Measurements from ENCODE around the gene PPFIA3.

The PPFIA3 gene

DNA sequence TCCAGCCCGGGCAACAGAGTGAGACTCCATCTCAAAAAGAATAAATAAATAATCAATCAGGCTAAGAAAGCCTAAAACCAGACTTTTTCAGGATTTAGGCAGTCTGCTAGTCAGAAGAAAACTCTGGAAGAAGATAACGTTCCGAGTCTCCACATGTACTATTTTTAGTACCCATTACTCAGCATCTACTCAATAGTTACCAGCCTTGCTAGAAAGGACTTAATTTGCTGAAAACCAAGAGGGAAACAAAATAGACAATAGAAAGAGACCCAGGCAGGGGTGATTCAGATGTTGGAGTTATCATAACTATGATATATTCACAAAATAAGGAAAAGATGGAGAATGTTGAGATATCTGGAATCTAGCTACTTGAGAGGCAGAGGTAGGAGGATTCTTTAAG is 8.8 kb upstream of the PPFIA3 start:
- DNase-seq (ENCODE audit: low read depth in 2 of 2), result peak; percentile 51 to 59
- TF ChIP-seq, protein P1, sequence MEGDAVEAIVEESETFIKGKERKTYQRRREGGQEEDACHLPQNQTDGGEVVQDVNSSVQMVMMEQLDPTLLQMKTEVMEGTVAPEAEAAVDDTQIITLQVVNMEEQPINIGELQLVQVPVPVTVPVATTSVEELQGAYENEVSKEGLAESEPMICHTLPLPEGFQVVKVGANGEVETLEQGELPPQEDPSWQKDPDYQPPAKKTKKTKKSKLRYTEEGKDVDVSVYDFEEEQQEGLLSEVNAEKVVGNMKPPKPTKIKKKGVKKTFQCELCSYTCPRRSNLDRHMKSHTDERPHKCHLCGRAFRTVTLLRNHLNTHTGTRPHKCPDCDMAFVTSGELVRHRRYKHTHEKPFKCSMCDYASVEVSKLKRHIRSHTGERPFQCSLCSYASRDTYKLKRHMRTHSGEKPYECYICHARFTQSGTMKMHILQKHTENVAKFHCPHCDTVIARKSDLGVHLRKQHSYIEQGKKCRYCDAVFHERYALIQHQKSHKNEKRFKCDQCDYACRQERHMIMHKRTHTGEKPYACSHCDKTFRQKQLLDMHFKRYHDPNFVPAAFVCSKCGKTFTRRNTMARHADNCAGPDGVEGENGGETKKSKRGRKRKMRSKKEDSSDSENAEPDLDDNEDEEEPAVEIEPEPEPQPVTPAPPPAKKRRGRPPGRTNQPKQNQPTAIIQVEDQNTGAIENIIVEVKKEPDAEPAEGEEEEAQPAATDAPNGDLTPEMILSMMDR (IDR thresholded peaks at IDR 0.05; ENCODE audit: low read depth, low read length), result no peak
- no peak overlapping the region for H3K4me3 ChIP-seq (replicated peaks in 1 of 2; ENCODE audit: low read depth in 2 of 2, low read length in 2 of 2)

DNA sequence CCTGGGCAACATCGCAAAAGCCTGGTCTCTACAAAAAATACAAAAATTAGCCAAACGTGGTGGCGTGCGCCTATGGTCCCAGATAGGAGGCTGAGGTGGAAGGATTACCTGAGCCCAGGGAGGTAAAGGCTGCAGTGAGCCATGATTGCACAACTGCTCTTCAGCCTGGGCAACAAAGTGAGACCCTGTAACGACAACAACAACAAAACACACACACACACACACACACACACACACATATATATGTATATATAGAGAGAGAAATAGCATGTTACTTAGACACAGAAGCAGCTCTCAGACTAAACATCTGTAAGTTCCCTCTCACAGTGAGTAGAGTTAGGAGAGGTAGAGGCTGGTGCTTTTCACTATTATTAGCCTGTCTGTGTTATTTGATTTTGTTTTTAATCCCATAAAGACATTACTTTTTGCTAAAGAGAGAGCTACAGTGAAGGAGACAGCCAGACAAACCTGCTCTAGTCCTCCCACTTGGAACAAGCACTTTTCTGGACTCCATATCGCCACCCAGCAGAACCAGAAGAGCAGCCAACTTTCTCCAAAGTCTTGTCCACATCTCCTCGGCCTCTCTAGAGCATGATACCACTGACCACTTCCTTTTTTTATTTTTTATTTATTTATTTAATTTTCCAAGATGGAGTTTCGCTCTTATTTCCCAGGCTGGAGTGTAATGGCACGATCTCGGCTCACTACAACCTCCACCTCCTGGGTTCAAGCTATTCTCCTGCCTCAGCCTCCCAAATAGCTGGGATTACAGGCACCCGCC is 7.9 kb upstream of the PPFIA3 start:
- H3K4me3 ChIP-seq (replicated peaks in 1 of 2; ENCODE audit: low read depth in 2 of 2, low read length in 2 of 2), result no peak overlapping the region
- TF ChIP-seq, protein P1 (IDR thresholded peaks at IDR 0.05; ENCODE audit: low read depth, low read length), result no peak
- DNase-seq (ENCODE audit: low read depth in 2 of 2), result no peak

DNA sequence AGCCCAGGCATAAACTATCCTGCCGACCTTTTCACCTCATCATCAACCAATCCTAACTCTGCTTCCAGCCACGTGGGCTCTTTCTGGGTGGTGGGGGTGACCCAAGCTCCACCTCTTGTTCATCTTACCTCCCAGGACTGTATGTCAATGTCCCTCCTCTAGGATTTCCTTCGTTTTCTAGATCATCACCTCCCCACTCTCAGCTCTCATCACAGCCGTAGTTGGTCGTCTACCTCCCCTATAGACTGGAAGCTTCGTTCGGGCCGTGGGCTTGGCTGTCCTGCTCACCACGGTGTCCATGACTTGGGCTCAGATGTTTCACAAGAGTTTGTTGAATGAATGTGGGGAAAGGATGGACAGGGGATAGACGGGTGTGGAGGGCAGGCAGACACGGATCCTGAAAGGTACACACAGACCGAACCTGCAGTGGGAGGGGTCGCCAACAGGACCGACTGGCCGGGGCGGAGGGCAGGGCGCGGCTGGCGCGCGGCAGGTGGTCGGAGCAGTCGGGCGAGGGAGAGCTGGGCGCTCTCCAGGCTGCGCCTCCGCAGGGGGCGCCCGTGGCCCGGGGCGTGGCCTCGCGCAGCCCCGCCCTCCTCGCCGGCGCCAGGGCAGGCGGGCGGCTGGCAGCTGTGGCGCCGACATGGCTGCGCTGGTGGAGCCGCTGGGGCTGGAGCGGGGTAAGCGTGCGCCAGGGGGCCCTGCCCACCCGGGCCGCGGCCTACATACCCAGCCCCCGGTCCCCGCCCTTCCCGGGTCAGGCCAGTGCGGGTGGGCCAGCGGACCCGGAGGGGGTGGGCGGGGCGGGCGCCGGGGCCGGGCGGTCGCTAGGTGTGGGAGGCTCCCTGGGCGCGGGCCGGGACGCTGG is 5.3 kb upstream of the PPFIA3 start, which contains the start of gene LIN7B:
Gene LIN7B (plus strand): TSS at position 609 of the 868 bp plus-strand sequence. CDS start 35 bp downstream, at position 644.
- peak within 1 kb of the TSS; percentile 73 to 75 for H3K4me3 ChIP-seq (replicated peaks in 1 of 2; ENCODE audit: low read depth in 2 of 2, low read length in 2 of 2)
- TF ChIP-seq, protein P1 (IDR thresholded peaks at IDR 0.05; ENCODE audit: low read depth, low read length), result no peak

DNA sequence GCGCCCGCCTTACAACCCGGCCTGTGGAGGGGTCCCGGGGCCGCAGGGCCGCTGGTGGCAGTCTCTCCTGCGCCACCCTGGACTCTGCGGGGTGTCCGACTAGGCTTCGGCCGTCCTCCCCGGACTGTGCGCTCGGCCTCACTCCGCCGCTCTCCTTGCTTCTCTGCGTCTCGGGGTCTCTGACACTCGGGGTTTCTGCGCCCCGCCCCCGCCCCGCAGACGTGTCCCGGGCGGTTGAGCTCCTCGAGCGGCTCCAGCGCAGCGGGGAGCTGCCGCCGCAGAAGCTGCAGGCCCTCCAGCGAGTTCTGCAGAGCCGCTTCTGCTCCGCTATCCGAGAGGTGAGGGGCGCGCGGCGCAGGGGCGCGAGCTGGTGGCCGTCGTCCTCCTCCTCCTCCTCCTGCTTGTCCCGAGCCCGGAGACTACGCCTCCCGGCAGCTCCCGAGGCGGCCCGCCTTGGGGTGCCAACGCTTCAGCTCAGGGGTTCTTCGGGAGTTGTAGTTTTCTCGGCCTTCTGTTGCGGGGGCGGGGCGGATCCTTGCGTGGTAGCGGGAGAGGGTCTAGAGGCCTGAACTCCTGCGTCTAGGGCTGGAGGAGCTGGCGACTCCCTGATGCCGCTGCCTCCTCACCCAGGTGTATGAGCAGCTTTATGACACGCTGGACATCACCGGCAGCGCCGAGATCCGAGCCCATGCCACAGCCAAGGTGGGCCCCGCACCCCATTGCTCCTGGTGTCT is 4.5 kb upstream of the PPFIA3 start:
- TF ChIP-seq, protein P1 (IDR thresholded peaks at IDR 0.05; ENCODE audit: low read depth, low read length), result no peak
- peak; percentile 39 to 68 for DNase-seq (ENCODE audit: low read depth in 2 of 2)
- peak overlapping the region; percentile 73 to 75 for H3K4me3 ChIP-seq (replicated peaks in 1 of 2; ENCODE audit: low read depth in 2 of 2, low read length in 2 of 2)

More for the DNA sequence above, 5.3 kb upstream of the PPFIA3 start, which contains the start of gene LIN7B:
- DNase-seq (ENCODE audit: low read depth in 2 of 2), result peak; percentile 51 to 72

DNA sequence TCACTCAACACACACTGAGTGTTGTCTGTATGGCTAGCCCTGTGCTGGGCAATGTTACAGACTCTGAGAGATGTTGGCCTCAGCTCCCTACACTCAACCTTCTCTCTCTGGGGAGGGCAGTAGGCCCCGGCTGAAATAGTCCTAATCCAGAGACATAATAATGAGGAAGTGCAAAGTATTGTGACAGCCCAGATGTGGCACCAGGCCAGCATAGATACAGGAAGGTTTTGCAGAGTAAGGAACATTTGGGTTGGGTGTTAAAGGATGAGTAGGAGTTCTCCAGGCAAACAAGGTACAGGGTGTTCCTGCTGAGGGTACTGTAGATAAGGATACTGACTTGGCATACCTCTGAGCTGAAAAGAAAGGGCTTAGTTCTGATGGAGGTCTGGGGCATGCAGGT is 2.8 kb upstream of the PPFIA3 start:
- no peak for DNase-seq (ENCODE audit: low read depth in 2 of 2)
- no peak overlapping the region for H3K4me3 ChIP-seq (replicated peaks in 1 of 2; ENCODE audit: low read depth in 2 of 2, low read length in 2 of 2)

More for the DNA sequence above, 2.8 kb upstream of the PPFIA3 start:
- TF ChIP-seq, protein P1 (IDR thresholded peaks at IDR 0.05; ENCODE audit: low read depth, low read length), result no peak
